ENCODE measurements around the gene CCDC6.
"Not testable (repeated sequence)": the region's sequence is repeated elsewhere in the genome, so short reads cannot be mapped to it uniquely, and the experiment has no call there.

Gene CCDC6

DNA sequence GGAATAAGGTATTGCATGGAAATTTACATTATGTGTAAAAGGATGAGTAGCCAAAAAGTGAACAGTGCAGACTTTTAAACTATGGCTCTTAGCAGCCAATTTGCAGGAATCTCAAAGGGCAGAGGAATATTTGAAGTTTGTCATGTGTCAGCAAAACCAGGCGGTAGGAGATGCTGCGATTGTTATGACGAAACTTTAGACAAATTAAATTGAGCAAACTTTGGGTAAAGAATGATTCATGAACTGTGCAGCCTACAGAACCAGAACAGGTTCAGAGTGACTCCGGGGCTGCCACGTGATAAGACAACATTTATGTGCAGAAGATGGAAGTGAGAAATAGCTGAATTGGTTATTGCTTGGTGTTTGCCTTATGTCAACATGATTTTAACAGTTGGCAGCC, 39.2 kb upstream of the CCDC6 start:
- Histone ChIP-seq H3K9me3 (no peaks in the 10 kb centered on the region), H3K36me3 (no peaks in the 10 kb centered on the region), H3K4me3 (no peak overlapping the region), H3K27ac (no peak overlapping the region), H3K4me1 (no peaks in the 10 kb centered on the region), H3K27me3 (no peaks in the 10 kb centered on the region)
- TF ChIP-seq CTCF (IDR thresholded peaks at IDR 0.05), result no peak
- intact Hi-C loops (cut with DNase I; ENCODE audit: low total_unique reads), result no loop called here
- DNase-seq, result no peak

DNA sequence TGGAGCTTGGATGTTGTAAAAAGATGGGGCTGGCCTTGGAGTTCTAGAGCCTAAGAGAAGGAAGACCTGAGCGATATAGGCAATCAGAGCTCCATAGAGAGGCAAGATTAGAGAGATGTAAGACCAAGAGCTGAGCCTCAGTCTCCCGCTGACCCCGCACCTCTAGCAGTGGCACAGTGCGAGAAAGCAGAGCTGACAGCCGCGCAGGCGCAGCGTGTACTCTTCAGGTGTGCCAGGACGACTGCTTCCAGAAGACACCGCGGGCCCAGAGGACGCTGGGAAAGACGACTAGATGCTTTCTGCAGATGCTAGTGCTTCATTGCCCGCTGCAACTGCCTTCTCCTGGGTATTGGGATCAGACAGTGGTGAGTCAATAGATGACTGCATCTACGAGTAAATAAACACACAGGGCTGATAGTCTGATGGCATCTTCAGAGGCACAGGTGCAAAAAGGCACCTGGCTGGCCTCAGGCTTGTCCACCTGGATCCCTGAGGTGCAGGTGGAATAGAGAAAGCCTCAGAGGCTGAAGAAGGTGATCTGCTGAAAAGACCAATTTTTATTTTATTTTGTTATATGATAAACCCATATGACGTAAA, 38.1 kb upstream of the CCDC6 start:
- H3K36me3 ChIP-seq, result no peaks in the 10 kb centered on the region

GRCh38 chr10:59942556-59942955, 36.2 kb upstream of the CCDC6 start:
- Histone ChIP-seq H3K4me1 (no peaks in the 10 kb centered on the region), H3K9me3 (no peaks in the 10 kb centered on the region), H3K4me3 (no peak overlapping the region), H3K27me3 (no peaks in the 10 kb centered on the region), H3K27ac (no peak overlapping the region), H3K36me3 (no peaks in the 10 kb centered on the region)
- intact Hi-C loops (cut with DNase I; ENCODE audit: low total_unique reads), result no loop called here
- no peak for DNase-seq
- TF ChIP-seq CTCF (IDR thresholded peaks at IDR 0.05), result no peak

More for the DNA sequence above, 38.1 kb upstream of the CCDC6 start:
- intact Hi-C loops (cut with DNase I; ENCODE audit: low total_unique reads), result no loop called here
- TF ChIP-seq CTCF (IDR thresholded peaks at IDR 0.05), result no peak
- no peak overlapping the region for H3K27ac ChIP-seq
- H3K4me1 ChIP-seq, result no peaks in the 10 kb centered on the region
- no peaks in the 10 kb centered on the region for H3K27me3 ChIP-seq
- H3K4me3 ChIP-seq, result no peak overlapping the region
- no peak for DNase-seq
- no peaks in the 10 kb centered on the region for H3K9me3 ChIP-seq

GRCh38 chr10:59937720-59938119, 31.4 kb upstream of the CCDC6 start:
- Histone ChIP-seq H3K9me3 (no peaks in the 10 kb centered on the region), H3K4me3 (no peak overlapping the region), H3K27ac (no peak overlapping the region), H3K36me3 (no peaks in the 10 kb centered on the region), H3K4me1 (no peaks in the 10 kb centered on the region), H3K27me3 (no peaks in the 10 kb centered on the region)
- intact Hi-C loops (cut with DNase I; ENCODE audit: low total_unique reads), result no loop called here
- TF ChIP-seq CTCF (IDR thresholded peaks at IDR 0.05), result no peak
- DNase-seq, result no peak

- no peak for TF ChIP-seq CTCF (IDR thresholded peaks at IDR 0.05)
- DNase-seq, result no peak
- H3K4me3 ChIP-seq, result no peak overlapping the region
- no peaks in the 10 kb centered on the region for H3K9me3 ChIP-seq
- no peaks in the 10 kb centered on the region for H3K36me3 ChIP-seq
- H3K4me1 ChIP-seq, result no peaks in the 10 kb centered on the region
- H3K27ac ChIP-seq, result no peak overlapping the region
- intact Hi-C loops (cut with DNase I; ENCODE audit: low total_unique reads), result no loop called here
- H3K27me3 ChIP-seq, result no peaks in the 10 kb centered on the region
Observed at GRCh38 chr10:59934701-59935100, 28.3 kb upstream of the CCDC6 start.

GRCh38 chr10:59930788-59931521, 24.6 kb upstream of the CCDC6 start:
- intact Hi-C loops (cut with DNase I; ENCODE audit: low total_unique reads); H3K9me3 ChIP-seq; H3K4me1 ChIP-seq; H3K27ac ChIP-seq; H3K36me3 ChIP-seq; DNase-seq; H3K27me3 ChIP-seq; H3K4me3 ChIP-seq: not testable (repeated sequence)
